Psoas muscle (tissue), 8 donors: ENCODE results near the gene IRS1. TPM values are rescaled to one million over a fixed set of nuclear protein-coding genes. Genes with fewer than 3 reads are reported as not detected.
A peak's percentile ranks its signal among the peaks of the same experiment; 100 is the strongest.

Experiments
- ATAC-seq, 4 donors: fragments of 200-7000 bp; cut with Tn5 transposase; one replicate each; pipeline ENCODE4 v1.9.1; 2020; ENCODE audit warnings: moderate library complexity in 3 of 4, mild to moderate bottlenecking in 2 of 4
- DNase-seq, 2 donors: peaks; one replicate each; pipeline ENCODE4 v3.0.0-alpha.2; 2020
- H3K27ac ChIP-seq: fragments of 200-600 bp; one replicate; pipeline ENCODE4 v1.8.0; 2022
- H3K27me3 ChIP-seq, 3 donors: fragments of 200-600 bp in 1 of 3; one replicate each; pipeline versions ENCODE4 v1.6.1 to v1.8.0; 2013 to 2022; ENCODE audit warnings: low read length in 2 of 3, mild to moderate bottlenecking in 2 of 3, moderate library complexity in 1 of 3; ENCODE audit not compliant: insufficient read depth in 3 of 3
- H3K36me3 ChIP-seq, 2 donors: fragments of 200-600 bp in 1 of 2; one replicate each; pipeline versions ENCODE4 v1.6.1 to v1.8.0; 2013 to 2022; ENCODE audit warnings: low read depth in 1 of 2, mild to moderate bottlenecking in 1 of 2, moderate library complexity in 1 of 2; ENCODE audit not compliant: insufficient read depth in 1 of 2
- H3K4me1 ChIP-seq: fragments of 200-600 bp; one replicate; pipeline ENCODE4 v1.8.0; 2022
- H3K4me3 ChIP-seq: fragments of 200-600 bp; one replicate; pipeline ENCODE4 v1.8.0; 2022; ENCODE audit warnings: mild to moderate bottlenecking
- H3K9me3 ChIP-seq: fragments of 200-600 bp; one replicate; pipeline ENCODE4 v1.8.0; 2022
- WGBS, 3 donors: extraction: QIAGEN DNeasy Blood & Tissue Kit; methylation state at CpG; one replicate each; pipeline versions ENCODE4 v1.1.6 to v1.1.7; 2013; 5-methylcytosine and 5-hydroxymethylcytosine counted together
- intact Hi-C, 2 donors: fragments of 100-400 bp; cut with DNase I; formaldehyde crosslinking; loops; one replicate each; pipeline versions ENCODE4 v1.11.0 to v1.14.2; 2022
- long read RNA-seq, 2 donors: library from polyadenylated mRNA; unstranded; transcript quantifications; one replicate each; pipeline ENCODE4 v2.0.0, GENCODE V29; 2021
- polyA plus RNA-seq, 3 donors: library from polyadenylated mRNA; stranded (reverse); fragments of 200-250 nt; gene quantifications; one replicate each; pipeline ENCODE4 v1.2.3, GENCODE V29; 2013
- total RNA-seq, 4 donors: library from RNA; stranded (reverse); fragmentation: NEBNext Ultra II Directional in 2 of 4; extraction: Animal tissue kit (Norgen Biotek cat#: 25700) in 2 of 4; gene quantifications; one replicate each; pipeline versions ENCODE4 v1.2.1 to v1.2.4, GENCODE V29; 2021 to 2023
- TF ChIP-seq, protein P1 (sequence below): fragments of 200-600 bp; IDR thresholded peaks from one replicate; pipeline ENCODE4 v1.8.0; 2022; ENCODE audit warnings: antibody characterized with exemption
- donor health status: healthy with polysubstance abuse.
- donor health status: DM: no; HTN: no; CAD: no; lungs with moderate emphysema.
- donor health status: Bipolar disorder and iron deficiency.
- donor health status: healthy.
- donor health status: DM: yes; HTN: yes; CAD: no.
- donor health status: DM: no; HTN: no; CAD: no.
- donor health status: DM: no; HTN: no; CAD: no.
- donor health status: DM: yes; HTN: yes; CAD: no.

Gene IRS1, protein sequence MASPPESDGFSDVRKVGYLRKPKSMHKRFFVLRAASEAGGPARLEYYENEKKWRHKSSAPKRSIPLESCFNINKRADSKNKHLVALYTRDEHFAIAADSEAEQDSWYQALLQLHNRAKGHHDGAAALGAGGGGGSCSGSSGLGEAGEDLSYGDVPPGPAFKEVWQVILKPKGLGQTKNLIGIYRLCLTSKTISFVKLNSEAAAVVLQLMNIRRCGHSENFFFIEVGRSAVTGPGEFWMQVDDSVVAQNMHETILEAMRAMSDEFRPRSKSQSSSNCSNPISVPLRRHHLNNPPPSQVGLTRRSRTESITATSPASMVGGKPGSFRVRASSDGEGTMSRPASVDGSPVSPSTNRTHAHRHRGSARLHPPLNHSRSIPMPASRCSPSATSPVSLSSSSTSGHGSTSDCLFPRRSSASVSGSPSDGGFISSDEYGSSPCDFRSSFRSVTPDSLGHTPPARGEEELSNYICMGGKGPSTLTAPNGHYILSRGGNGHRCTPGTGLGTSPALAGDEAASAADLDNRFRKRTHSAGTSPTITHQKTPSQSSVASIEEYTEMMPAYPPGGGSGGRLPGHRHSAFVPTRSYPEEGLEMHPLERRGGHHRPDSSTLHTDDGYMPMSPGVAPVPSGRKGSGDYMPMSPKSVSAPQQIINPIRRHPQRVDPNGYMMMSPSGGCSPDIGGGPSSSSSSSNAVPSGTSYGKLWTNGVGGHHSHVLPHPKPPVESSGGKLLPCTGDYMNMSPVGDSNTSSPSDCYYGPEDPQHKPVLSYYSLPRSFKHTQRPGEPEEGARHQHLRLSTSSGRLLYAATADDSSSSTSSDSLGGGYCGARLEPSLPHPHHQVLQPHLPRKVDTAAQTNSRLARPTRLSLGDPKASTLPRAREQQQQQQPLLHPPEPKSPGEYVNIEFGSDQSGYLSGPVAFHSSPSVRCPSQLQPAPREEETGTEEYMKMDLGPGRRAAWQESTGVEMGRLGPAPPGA (N-terminal part only)
- 10 to 100 TPM in 3 of 4 donors, 1 to 10 TPM in 1; 6.1 to 12.2 (median 11.6) TPM for total RNA-seq
- polyA plus RNA-seq: 10 to 100 TPM in 2 of 3 donors, 1 to 10 TPM in 1; 2.5 to 21.0 (median 17.1) TPM
- long read RNA-seq, donor 1, full-length matches to known transcripts: 10 of 11 reads
- long read RNA-seq, donor 1, partial matches to known transcripts: 0 of 11 reads
- long read RNA-seq, donor 1, other reads (novel, unspliced or antisense): 1 of 11 reads
- long read RNA-seq, donor 2, full-length matches to known transcripts: 8 of 10 reads
- long read RNA-seq, donor 2, partial matches to known transcripts: 0 of 10 reads
- long read RNA-seq, donor 2, other reads (novel, unspliced or antisense): 2 of 10 reads

DNA sequence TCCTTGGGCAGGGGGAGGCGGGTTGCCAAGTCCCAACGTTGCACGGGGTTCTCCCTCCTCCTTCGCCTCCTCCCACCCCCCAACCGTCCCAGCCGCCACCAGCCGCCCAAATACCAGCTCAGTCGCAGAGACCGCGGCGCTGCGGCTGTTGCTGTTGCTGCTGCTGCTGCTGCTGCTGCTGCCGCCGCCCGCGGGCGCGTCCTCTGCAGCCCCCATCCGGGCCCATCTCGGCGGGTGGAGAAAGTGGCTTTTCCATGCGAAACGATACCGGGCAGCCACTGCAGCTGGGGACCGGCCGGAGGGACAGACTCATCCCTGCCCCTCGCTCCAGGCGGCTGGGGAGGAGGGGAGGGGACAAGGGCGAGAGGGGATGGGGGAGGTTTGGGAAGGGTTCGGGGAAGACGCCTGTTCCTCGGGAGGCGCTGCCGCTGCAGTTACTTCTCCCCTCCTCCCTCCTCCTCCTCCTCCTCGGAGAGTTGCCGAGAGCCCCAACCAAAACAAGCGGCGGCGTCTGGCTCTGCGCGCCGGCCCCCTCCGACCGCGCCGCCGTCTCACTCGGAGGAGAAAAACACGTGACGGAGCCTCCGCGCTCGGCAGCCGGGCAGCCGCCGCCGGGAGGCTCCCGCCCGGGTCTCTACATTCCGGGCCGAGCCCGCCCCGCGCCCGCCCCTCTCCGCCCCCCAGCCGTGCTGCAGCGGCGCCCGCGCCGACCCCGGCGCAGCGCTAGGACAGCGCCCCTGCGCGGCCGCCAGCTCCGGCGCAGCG, at the start of gene IRS1:
IRS1 (minus strand) TSS at position 610 of the 765 bp plus-strand sequence. CDS start 1,082 bp downstream, outside the sequence.
- 0% methylated on average over 47 to 82 of the region's 82 CpGs for WGBS, 3 donors
- Histone ChIP-seq H3K4me1 (peaks cover 43% of the 10 kb centered on the region), H3K27me3 (no peaks in the 10 kb centered on the region), H3K27ac (peak within 1 kb of the TSS; percentile 99), H3K4me3 (peak within 1 kb of the TSS; percentile 89), H3K9me3 (no peaks in the 10 kb centered on the region), H3K36me3 (no peaks in the 10 kb centered on the region)
- intact Hi-C loops: loop anchor here (2.0 to 10.0 kb wide), 10 partner anchors 57 to 669 kb away; no protein-coding TSS in a partner anchor
- ATAC-seq: peak; percentile 25 to 48 (median 38)
- TF ChIP-seq, protein P1, sequence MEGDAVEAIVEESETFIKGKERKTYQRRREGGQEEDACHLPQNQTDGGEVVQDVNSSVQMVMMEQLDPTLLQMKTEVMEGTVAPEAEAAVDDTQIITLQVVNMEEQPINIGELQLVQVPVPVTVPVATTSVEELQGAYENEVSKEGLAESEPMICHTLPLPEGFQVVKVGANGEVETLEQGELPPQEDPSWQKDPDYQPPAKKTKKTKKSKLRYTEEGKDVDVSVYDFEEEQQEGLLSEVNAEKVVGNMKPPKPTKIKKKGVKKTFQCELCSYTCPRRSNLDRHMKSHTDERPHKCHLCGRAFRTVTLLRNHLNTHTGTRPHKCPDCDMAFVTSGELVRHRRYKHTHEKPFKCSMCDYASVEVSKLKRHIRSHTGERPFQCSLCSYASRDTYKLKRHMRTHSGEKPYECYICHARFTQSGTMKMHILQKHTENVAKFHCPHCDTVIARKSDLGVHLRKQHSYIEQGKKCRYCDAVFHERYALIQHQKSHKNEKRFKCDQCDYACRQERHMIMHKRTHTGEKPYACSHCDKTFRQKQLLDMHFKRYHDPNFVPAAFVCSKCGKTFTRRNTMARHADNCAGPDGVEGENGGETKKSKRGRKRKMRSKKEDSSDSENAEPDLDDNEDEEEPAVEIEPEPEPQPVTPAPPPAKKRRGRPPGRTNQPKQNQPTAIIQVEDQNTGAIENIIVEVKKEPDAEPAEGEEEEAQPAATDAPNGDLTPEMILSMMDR: peak; percentile 44
- peak; percentile 77 to 87 for DNase-seq

DNA sequence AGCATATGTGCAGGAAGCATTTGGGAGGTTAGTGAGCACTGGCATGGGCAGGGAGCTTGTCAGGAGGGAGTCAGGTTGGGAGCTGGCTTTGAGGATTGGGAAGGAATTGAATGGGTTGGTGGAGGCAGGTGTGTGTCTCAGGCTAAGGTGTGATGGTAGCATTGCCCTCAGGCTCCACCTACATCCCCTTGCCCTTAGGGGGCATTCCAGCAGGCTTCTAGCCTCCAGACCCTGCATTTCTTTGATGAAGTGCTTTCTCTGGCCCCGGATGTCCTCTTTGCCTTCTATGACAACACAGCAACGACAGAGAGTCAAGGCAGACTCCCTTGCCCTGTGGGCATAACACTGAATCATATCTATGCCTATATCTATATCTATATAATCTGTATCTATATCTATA, 49.7 kb upstream of the IRS1 start:
- no peaks in the 10 kb centered on the region for H3K9me3 ChIP-seq
- 88 to 94% (median 93%) methylated on average over 2 of the region's 2 CpGs for WGBS, 3 donors
- H3K36me3 ChIP-seq: no peaks in the 10 kb centered on the region
- ATAC-seq (no peak), DNase-seq (no peak)
- no peak overlapping the region for H3K27ac ChIP-seq
- no peaks in the 10 kb centered on the region for H3K27me3 ChIP-seq
- intact Hi-C loops: no loop called here
- no peaks in the 10 kb centered on the region for H3K4me1 ChIP-seq
- TF ChIP-seq, protein P1: no peak
- H3K4me3 ChIP-seq: no peak overlapping the region

DNA sequence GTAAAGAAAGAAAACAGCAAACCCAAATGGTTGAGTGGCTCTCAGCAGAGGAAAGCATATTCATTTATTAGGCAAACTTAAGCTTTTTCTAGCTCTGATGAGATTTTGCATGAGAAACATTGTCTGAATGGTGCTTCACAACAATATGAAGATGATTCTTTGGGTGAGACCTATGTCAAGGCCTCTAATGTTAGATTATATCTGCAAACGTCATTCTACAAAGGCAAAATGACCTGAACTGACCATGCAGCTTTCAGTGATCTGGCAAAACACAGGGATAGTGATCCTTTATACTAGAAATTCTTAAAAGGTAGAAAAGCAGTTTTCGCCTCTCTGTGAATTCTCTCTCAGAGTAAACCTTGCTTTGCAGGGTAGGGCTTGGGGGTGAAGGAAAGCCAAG, 47.9 kb upstream of the IRS1 start:
- H3K36me3 ChIP-seq: no peaks in the 10 kb centered on the region
- TF ChIP-seq, protein P1: no peak
- intact Hi-C loops: no loop called here
- H3K4me1 ChIP-seq: no peaks in the 10 kb centered on the region
- ATAC-seq (no peak), DNase-seq (no peak)
- no peak overlapping the region for H3K27ac ChIP-seq
- no peaks in the 10 kb centered on the region for H3K27me3 ChIP-seq
- H3K4me3 ChIP-seq: no peak overlapping the region
- H3K9me3 ChIP-seq: no peaks in the 10 kb centered on the region
- 83 to 91% (median 83%) methylated on average over 2 of the region's 2 CpGs for WGBS, 3 donors

DNA sequence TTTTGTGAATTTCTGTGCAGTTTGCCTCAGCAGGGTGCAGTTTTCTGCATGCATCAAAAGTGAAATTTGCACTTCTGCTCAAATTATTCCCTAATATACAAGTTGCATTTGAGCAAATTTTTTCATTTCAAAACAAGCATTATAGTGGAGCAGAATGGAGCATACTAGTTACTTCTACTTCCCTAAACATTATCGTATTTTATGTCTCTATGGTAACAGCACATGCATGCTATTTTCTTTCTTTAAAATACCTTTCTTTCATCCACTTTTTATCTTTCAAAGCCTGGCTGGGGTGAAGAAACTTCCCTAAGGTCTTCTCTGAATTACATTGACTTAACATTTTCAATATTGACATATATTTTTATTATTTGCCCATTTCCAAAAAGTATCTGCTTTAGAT, 47.5 kb upstream of the IRS1 start:
- Histone ChIP-seq H3K36me3 (no peaks in the 10 kb centered on the region), H3K9me3 (no peaks in the 10 kb centered on the region), H3K4me3 (no peak overlapping the region), H3K27ac (no peak overlapping the region), H3K4me1 (no peaks in the 10 kb centered on the region), H3K27me3 (no peaks in the 10 kb centered on the region)
- ATAC-seq: no peak
- intact Hi-C loops: no loop called here
- WGBS, 3 donors: 88 to 96% (median 93%) methylated on average over 1 of the region's 1 CpG
- TF ChIP-seq, protein P1: no peak
- no peak for DNase-seq
